ENCODE data around the gene TTN.
A peak's percentile ranks its signal among the peaks of the same experiment; 100 is the strongest.

TTN gene

GRCh38 chr2:178770518-178770917 is 36.7 kb downstream of the TTN start:
- no peak for DNase-seq (ENCODE audit: low spot score)
- no peak for TF ChIP-seq CTCF (IDR thresholded peaks at IDR 0.05; ENCODE audit: borderline replicate concordance, control extremely low read depth, extremely low read depth, insufficient read depth, missing control alignments)
- in situ Hi-C loops (cut with MboI; ENCODE audit: low sequenced_read_pairs, unreplicated experiment) = no loop called here

- TF ChIP-seq CTCF (IDR thresholded peaks at IDR 0.05; ENCODE audit: borderline replicate concordance, control extremely low read depth, extremely low read depth, insufficient read depth, missing control alignments) = no peak
- in situ Hi-C loops (cut with MboI; ENCODE audit: low sequenced_read_pairs, unreplicated experiment) = no loop called here
- DNase-seq (ENCODE audit: low spot score) = no peak
Measured at GRCh38 chr2:178767094-178768060, 39.8 kb downstream of the TTN start.

GRCh38 chr2:178764097-178764496 is 43.1 kb downstream of the TTN start:
- DNase-seq (ENCODE audit: low spot score) = no peak
- in situ Hi-C loops (cut with MboI; ENCODE audit: low sequenced_read_pairs, unreplicated experiment) = no loop called here
- TF ChIP-seq CTCF (IDR thresholded peaks at IDR 0.05; ENCODE audit: borderline replicate concordance, control extremely low read depth, extremely low read depth, insufficient read depth, missing control alignments) = no peak

- peak; percentile 50 for TF ChIP-seq CTCF (IDR thresholded peaks at IDR 0.05; ENCODE audit: borderline replicate concordance, control extremely low read depth, extremely low read depth, insufficient read depth, missing control alignments)
- DNase-seq (ENCODE audit: low spot score) = peak; percentile 16
- in situ Hi-C loops (cut with MboI; ENCODE audit: low sequenced_read_pairs, unreplicated experiment) = no loop called here
Measured at GRCh38 chr2:178761759-178762371, 45.4 kb downstream of the TTN start.

GRCh38 chr2:178756843-178757242 is 50.4 kb downstream of the TTN start:
- in situ Hi-C loops (cut with MboI; ENCODE audit: low sequenced_read_pairs, unreplicated experiment) = no loop called here
- TF ChIP-seq CTCF (IDR thresholded peaks at IDR 0.05; ENCODE audit: borderline replicate concordance, control extremely low read depth, extremely low read depth, insufficient read depth, missing control alignments) = no peak
- DNase-seq (ENCODE audit: low spot score) = no peak

GRCh38 chr2:178756343-178756742 is 50.9 kb downstream of the TTN start:
- in situ Hi-C loops (cut with MboI; ENCODE audit: low sequenced_read_pairs, unreplicated experiment) = no loop called here
- no peak for TF ChIP-seq CTCF (IDR thresholded peaks at IDR 0.05; ENCODE audit: borderline replicate concordance, control extremely low read depth, extremely low read depth, insufficient read depth, missing control alignments)
- no peak for DNase-seq (ENCODE audit: low spot score)
